Lower lobe of right lung (tissue), 2 donors: ENCODE measurements around the gene MICAL2. TPM values are rescaled to one million over a fixed set of nuclear protein-coding genes. Genes with fewer than 3 reads are reported as not detected.
A peak's percentile ranks its signal among the peaks of the same experiment; 100 is the strongest.

ENCODE experiments used
- ATAC-seq, 2 donors: fragments of 200-7000 bp; cut with Tn5 transposase; one replicate each; pipeline ENCODE4 v1.9.1; 2020 to 2022; ENCODE audit warnings: mild to moderate bottlenecking in 2 of 2, moderate library complexity in 2 of 2
- DNase-seq: peaks from one replicate; pipeline ENCODE4 v3.0.0-alpha.2; 2020
- H3K27ac ChIP-seq: fragments of 200-600 bp; one replicate; pipeline ENCODE4 v1.8.0; 2022
- H3K27me3 ChIP-seq: fragments of 200-600 bp; one replicate; pipeline ENCODE4 v1.8.0; 2022; ENCODE audit warnings: low read depth
- H3K36me3 ChIP-seq: fragments of 200-600 bp; one replicate; pipeline ENCODE4 v1.8.0; 2022; ENCODE audit warnings: mild to moderate bottlenecking
- H3K4me1 ChIP-seq: fragments of 200-600 bp; one replicate; pipeline ENCODE4 v1.8.0; 2022
- H3K4me3 ChIP-seq: fragments of 200-600 bp; one replicate; pipeline ENCODE4 v1.8.0; 2022; ENCODE audit warnings: mild to moderate bottlenecking
- H3K9me3 ChIP-seq: fragments of 200-600 bp; one replicate; pipeline ENCODE4 v1.8.0; 2022
- intact Hi-C: fragments of 100-400 bp; cut with DNase I; formaldehyde crosslinking; loops from one replicate; pipeline ENCODE4 v1.11.0; 2022
- total RNA-seq: library from RNA; stranded (reverse); fragmentation: NEBNext Ultra II Directional; extraction: Animal tissue kit (Norgen Biotek cat#: 25700); gene quantifications from one replicate; pipeline ENCODE4 v1.2.1, GENCODE V29; 2021
- TF ChIP-seq, protein P1 (sequence below): fragments of 200-600 bp; IDR thresholded peaks from one replicate; pipeline ENCODE4 v1.8.0; 2022; ENCODE audit warnings: antibody characterized with exemption, mild to moderate bottlenecking
- donor health status: DM: no; HTN: yes; CAD: no; lungs with severe emphysema.

The MICAL2 gene
- total RNA-seq, 1 donor from 2014 or later, result 127 TPM

DNA sequence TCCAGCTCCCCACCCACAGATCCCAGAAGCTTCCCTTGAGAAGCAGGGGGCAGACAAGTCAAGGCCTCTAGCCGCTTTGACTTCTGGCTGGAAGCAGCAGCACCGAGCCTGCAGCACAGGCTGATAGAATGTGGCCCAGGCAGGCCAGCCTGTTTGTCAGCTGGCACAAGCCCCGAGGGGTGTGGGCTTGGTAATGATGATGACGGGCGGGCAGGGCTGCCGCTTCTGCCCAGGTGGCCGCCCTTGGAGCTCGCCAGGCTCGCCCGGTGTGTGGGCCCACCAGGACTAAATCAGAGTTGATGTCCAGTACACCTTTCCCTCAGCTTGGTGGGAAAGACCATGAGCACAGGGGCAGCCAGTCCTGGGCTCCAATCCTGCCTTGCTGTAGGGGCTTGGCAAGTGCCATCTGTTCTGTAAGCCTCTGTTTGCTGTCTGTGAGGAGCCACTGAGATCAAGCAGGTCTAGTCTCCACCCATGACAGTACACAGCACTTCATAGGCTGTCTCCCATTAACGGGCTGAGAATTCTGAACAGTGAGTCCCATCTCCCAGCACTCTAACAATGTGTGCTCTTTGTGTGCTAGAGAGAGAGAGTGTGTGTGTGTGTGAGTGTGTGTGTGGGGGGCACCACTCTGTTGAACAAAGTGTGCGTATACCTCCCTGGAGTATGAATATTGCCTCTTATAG lies 26.8 kb downstream of the MICAL2 start:
- H3K27ac ChIP-seq, result peak overlapping the region; percentile 54
- H3K4me1 ChIP-seq, result peaks cover 75% of the 10 kb centered on the region
- intact Hi-C loops, result no loop called here
- no peak overlapping the region for H3K4me3 ChIP-seq
- TF ChIP-seq, protein P1, sequence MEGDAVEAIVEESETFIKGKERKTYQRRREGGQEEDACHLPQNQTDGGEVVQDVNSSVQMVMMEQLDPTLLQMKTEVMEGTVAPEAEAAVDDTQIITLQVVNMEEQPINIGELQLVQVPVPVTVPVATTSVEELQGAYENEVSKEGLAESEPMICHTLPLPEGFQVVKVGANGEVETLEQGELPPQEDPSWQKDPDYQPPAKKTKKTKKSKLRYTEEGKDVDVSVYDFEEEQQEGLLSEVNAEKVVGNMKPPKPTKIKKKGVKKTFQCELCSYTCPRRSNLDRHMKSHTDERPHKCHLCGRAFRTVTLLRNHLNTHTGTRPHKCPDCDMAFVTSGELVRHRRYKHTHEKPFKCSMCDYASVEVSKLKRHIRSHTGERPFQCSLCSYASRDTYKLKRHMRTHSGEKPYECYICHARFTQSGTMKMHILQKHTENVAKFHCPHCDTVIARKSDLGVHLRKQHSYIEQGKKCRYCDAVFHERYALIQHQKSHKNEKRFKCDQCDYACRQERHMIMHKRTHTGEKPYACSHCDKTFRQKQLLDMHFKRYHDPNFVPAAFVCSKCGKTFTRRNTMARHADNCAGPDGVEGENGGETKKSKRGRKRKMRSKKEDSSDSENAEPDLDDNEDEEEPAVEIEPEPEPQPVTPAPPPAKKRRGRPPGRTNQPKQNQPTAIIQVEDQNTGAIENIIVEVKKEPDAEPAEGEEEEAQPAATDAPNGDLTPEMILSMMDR, result no peak
- peaks cover 4% of the 10 kb centered on the region for H3K36me3 ChIP-seq
- DNase-seq (peak; percentile 72), ATAC-seq (peak; percentile 36 to 49)
- no peaks in the 10 kb centered on the region for H3K27me3 ChIP-seq
- no peaks in the 10 kb centered on the region for H3K9me3 ChIP-seq

DNA sequence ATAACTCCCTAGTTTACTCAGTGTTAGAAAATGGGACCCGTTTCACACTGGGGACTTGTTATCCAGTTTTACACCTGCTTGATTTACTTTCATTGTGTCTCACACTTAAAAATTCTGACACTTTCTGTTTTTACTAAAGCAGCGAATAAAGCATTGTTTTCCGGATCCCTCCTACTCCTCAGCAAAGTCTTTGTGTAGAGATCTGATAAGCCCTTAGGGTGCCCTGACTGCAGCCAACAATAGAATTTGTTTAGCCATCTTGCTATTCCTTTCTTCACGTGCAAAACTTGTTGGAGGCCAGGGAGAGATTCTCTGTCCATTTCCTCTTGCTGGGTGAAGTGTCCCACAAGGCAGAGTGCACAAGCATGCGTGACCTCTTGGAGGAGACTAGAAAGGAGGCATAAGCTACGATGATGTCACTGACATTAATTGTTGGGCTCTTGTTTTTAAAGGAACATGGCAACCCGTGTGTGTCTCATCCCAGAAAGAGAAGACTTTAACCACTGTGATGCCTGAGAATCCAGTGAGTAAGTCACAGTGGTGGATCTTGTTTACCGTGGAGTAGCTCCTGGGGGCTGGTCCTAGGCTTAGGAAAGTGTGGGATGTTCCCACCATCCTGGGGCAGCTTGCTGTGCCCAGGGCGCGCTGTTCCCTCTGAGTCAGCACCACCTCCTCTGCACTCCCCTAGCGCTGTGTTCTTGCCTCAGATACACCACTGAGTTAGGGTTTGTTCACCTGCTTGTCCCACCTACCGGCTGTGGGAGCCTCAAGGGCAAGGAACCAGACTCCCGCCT lies 27.7 kb downstream of the MICAL2 start:
- ATAC-seq (no peak), DNase-seq (no peak)
- H3K4me3 ChIP-seq, result no peak overlapping the region
- intact Hi-C loops, result no loop called here
- H3K36me3 ChIP-seq, result peaks cover 4% of the 10 kb centered on the region
- peak overlapping the region; percentile 46 for H3K27ac ChIP-seq
- TF ChIP-seq, protein P1, result no peak
- H3K9me3 ChIP-seq, result no peaks in the 10 kb centered on the region
- H3K4me1 ChIP-seq, result peaks cover 80% of the 10 kb centered on the region
- no peaks in the 10 kb centered on the region for H3K27me3 ChIP-seq

DNA sequence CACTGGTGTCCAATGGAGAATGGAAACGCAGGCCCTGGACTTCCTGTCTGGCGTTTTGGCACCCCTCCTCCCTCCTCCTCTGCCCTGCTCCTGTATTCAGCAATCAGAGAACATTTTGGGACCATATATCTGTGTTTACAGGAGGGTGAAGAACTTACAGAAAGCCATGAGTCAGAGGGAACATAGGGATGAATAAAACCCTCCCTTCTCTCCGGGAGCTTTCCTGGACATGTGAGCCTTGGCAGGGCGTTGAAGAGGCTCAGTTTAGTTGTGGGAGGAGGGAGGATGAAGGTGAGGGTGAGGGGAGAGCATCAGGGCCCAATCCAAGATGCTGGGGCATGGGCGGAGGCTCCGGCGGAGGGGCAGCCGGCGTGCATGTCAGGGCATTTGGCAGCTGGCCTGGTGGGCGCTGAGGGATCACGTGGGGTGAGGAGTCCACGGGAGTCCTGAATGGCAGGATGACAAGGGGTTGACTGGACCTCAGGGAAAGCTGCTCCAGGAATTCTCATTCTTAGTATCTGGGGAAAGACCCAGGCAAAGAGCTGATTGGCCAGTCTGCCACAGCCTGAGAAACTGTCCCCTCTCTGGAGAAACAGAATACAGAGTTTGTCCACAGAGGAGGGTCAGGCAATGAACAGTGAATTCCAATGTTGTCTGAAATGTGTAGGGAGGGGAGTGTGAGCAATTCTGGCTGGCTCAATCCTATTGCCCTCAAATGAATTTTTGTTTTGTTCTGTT lies 28.9 kb downstream of the MICAL2 start:
- Histone ChIP-seq H3K27ac (peak overlapping the region; percentile 46), H3K36me3 (peaks cover 4% of the 10 kb centered on the region), H3K27me3 (no peaks in the 10 kb centered on the region), H3K4me3 (no peak overlapping the region), H3K4me1 (peaks cover 84% of the 10 kb centered on the region), H3K9me3 (no peaks in the 10 kb centered on the region)
- ATAC-seq, result peak in 1 of 2 donors; percentile 25
- DNase-seq, result no peak
- TF ChIP-seq, protein P1, result no peak
- intact Hi-C loops, result no loop called here

DNA sequence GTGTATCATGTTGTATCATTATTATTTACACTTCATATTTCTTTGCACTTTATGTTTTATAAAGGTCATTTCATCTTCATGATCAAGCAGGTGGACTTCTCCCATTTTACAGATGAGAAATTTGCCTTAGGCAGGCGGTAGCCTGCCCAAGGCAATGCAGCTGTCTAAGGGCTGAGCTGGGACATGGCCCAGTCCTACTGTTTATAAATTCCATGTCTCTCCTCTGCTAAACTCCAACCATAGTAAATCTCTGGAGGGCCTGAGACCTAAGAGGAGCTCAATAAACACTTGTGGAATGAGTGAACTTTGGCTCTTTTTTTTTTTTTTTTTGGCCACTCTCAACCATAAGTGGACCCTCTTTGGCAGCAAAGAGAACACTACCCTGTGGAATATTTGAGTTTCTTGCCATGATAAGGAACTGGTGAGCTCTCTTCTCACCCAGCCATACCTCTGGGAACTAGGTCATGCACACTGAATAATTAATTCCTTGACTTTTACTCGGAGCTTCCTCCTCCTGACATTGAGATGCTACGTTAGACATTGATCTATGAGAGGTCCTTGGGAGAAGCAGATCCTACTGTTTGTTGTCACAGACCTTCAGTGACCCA lies 29.9 kb downstream of the MICAL2 start:
- ATAC-seq (peak; percentile 75), DNase-seq (no peak)
- H3K36me3 ChIP-seq, result peaks cover 4% of the 10 kb centered on the region
- peak overlapping the region; percentile 37 for H3K27ac ChIP-seq
- H3K9me3 ChIP-seq, result no peaks in the 10 kb centered on the region
- intact Hi-C loops, result no loop called here
- H3K27me3 ChIP-seq, result no peaks in the 10 kb centered on the region
- H3K4me3 ChIP-seq, result no peak overlapping the region
- TF ChIP-seq, protein P1, result no peak
- H3K4me1 ChIP-seq, result peaks cover 94% of the 10 kb centered on the region

DNA sequence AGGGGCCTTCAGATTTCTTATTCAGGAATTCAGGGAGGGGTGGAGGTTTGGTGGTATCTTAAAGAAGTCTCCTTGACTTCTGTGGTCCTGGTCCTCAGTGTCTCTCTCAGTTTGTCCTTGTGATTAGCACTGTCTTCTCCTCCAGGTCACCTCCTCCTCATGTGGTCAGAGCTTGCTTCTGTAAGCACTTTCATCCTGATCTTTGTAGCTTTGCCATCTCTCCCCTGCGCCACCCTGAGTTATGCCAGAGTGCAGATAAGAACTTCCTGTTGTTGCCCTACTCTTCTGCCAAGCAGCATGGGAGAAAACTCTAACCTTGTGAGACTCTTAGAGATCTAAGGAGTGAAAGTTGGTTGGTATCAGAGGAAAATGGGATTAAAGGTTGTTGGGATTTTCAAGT lies 30.9 kb downstream of the MICAL2 start:
- Histone ChIP-seq H3K4me1 (peaks cover 90% of the 10 kb centered on the region), H3K27ac (peak overlapping the region; percentile 37), H3K9me3 (no peaks in the 10 kb centered on the region), H3K4me3 (no peak overlapping the region), H3K27me3 (no peaks in the 10 kb centered on the region), H3K36me3 (peaks cover 4% of the 10 kb centered on the region)
- DNase-seq (no peak), ATAC-seq (no peak)
- TF ChIP-seq, protein P1, result no peak
- intact Hi-C loops, result no loop called here
